ENCODE measurements around the gene FFAR4. TPM values are rescaled to one million over a fixed set of nuclear protein-coding genes. Genes with fewer than 3 reads are reported as not detected.

Gene FFAR4
- total RNA-seq, 2 donors from 2014 or later, result 0.31 TPM; not detected in 1

GRCh38 chr10:93547522-93547921 is 18.9 kb upstream of the FFAR4 start:
- Histone ChIP-seq H3K27me3 (no peaks in the 10 kb centered on the region), H3K9me3 (no peaks in the 10 kb centered on the region), H3K4me1 (peaks cover 0 to 5% of the 10 kb centered on the region in 2 donors), H3K4me3 (no peak overlapping the region), H3K27ac (no peak overlapping the region), H3K36me3 (no peaks in the 10 kb centered on the region)
- DNase-seq (ENCODE audit: low spot score), result peak; percentile 11
- TF ChIP-seq CTCF (IDR thresholded peaks at IDR 0.05), result no peak

- no peak for TF ChIP-seq CTCF (IDR thresholded peaks at IDR 0.05)
- H3K4me1 ChIP-seq, result no peaks in the 10 kb centered on the region
- no peaks in the 10 kb centered on the region for H3K36me3 ChIP-seq
- no peaks in the 10 kb centered on the region for H3K9me3 ChIP-seq
- H3K27ac ChIP-seq, result no peak overlapping the region
- no peak for DNase-seq (ENCODE audit: low spot score)
- H3K4me3 ChIP-seq, result no peak overlapping the region
- no peaks in the 10 kb centered on the region for H3K27me3 ChIP-seq
Measured at GRCh38 chr10:93548376-93549071, 17.9 kb upstream of the FFAR4 start.

GRCh38 chr10:93550606-93551005 is 15.9 kb upstream of the FFAR4 start:
- no peaks in the 10 kb centered on the region for H3K36me3 ChIP-seq
- no peak for DNase-seq (ENCODE audit: low spot score)
- TF ChIP-seq CTCF (IDR thresholded peaks at IDR 0.05), result no peak
- H3K27ac ChIP-seq, result no peak overlapping the region
- H3K27me3 ChIP-seq, result no peaks in the 10 kb centered on the region
- no peaks in the 10 kb centered on the region for H3K4me1 ChIP-seq
- H3K9me3 ChIP-seq, result no peaks in the 10 kb centered on the region
- no peak overlapping the region for H3K4me3 ChIP-seq

- no peaks in the 10 kb centered on the region for H3K4me1 ChIP-seq
- H3K4me3 ChIP-seq, result no peak overlapping the region
- TF ChIP-seq CTCF (IDR thresholded peaks at IDR 0.05), result no peak
- no peaks in the 10 kb centered on the region for H3K27me3 ChIP-seq
- no peaks in the 10 kb centered on the region for H3K9me3 ChIP-seq
- DNase-seq (ENCODE audit: low spot score), result no peak
- H3K36me3 ChIP-seq, result no peaks in the 10 kb centered on the region
- no peak overlapping the region for H3K27ac ChIP-seq
Measured at GRCh38 chr10:93552780-93553179, 13.7 kb upstream of the FFAR4 start.

GRCh38 chr10:93553482-93554315 is 12.8 kb upstream of the FFAR4 start:
- Histone ChIP-seq H3K36me3 (no peaks in the 10 kb centered on the region), H3K27ac (no peak overlapping the region), H3K4me3 (no peak overlapping the region), H3K4me1 (no peaks in the 10 kb centered on the region), H3K9me3 (no peaks in the 10 kb centered on the region), H3K27me3 (no peaks in the 10 kb centered on the region)
- DNase-seq (ENCODE audit: low spot score), result peak; percentile 36
- TF ChIP-seq CTCF (IDR thresholded peaks at IDR 0.05), result no peak

Measured in right atrium auricular region (tissue), 2 donors.